GM12878 (cell line): ENCODE results near the gene KIF6. TPM values are rescaled to one million over a fixed set of nuclear protein-coding genes. Genes with fewer than 3 reads are reported as not detected.

Source experiments
- ATAC-seq: fragments of 200-7000 bp; cut with Tn5 transposase; 3 replicates; pipeline ENCODE4 v1.9.1; 2020; ENCODE audit warnings: mild to moderate bottlenecking, moderate library complexity
- BruUV-seq: library from RNA; stranded (reverse); fragments of 400-500 nt; replicated peaks from 2 replicates; lab custom pipeline; 2021; lab: Mats Ljungman, UMichigan
- CTCF ChIA-PET: fragments of 300-600 bp; sonication (Branson Sonifier 250); formaldehyde crosslinking; extraction: SDS; loops from one replicate; lab custom pipeline; 2021; ENCODE audit warnings: inconsistent platforms; lab: Yijun Ruan, JAX
- POLR2A ChIA-PET: fragments of 350-600 bp; formaldehyde crosslinking; extraction: SDS; loops from one replicate; lab custom pipeline; 2021; ENCODE audit warnings: inconsistent platforms; lab: Charles Lee
- RAD21 ChIA-PET: fragments of 300-600 bp; sonication (Branson Sonifier 250); formaldehyde crosslinking; loops from one replicate; lab custom pipeline; 2023; ENCODE audit warnings: antibody characterized with exemption; ENCODE audit not compliant: unreplicated experiment; lab: Charles Lee
- SMC1A ChIA-PET: fragments of 300-600 bp; sonication (Branson Sonifier 250); formaldehyde crosslinking; loops from one replicate; lab custom pipeline; 2023; ENCODE audit not compliant: unreplicated experiment, uncharacterized antibody; lab: Charles Lee
- DNase-seq: peaks from one replicate; pipeline ENCODE4 v3.0.0-alpha.2; 2011; ENCODE audit warnings: low read depth, low spot score
- FAIRE-seq: peaks from 3 replicates; lab custom pipeline; 2011; peaks lifted over from hg19 to GRCh38; lab: Jason Lieb, UNC
- H2AFZ ChIP-seq: 2 replicates; pipeline ENCODE4 v1.6.0; 2011; ENCODE audit warnings: low read depth, low read length, control low read depth; ENCODE audit not compliant: control insufficient read depth
- H3K27ac ChIP-seq: 2 replicates; pipeline ENCODE4 v1.5.1; 2011; ENCODE audit warnings: control low read depth; ENCODE audit not compliant: control insufficient read depth, insufficient read depth
- H3K27me3 ChIP-seq, 2 experiments: replicated peaks in 1 of 2; 2 replicates each; pipeline versions ENCODE4 v1.6.0 to v1.6.1; 2011; ENCODE audit warnings: low read length in 1 of 2; ENCODE audit not compliant: control insufficient read depth in 2 of 2, insufficient read depth in 2 of 2
- H3K36me3 ChIP-seq, 2 experiments: 2 replicates each; pipeline ENCODE4 v1.5.1; 2011; ENCODE audit warnings: low read length in 1 of 2; ENCODE audit not compliant: control insufficient read depth in 2 of 2, insufficient read depth in 2 of 2
- H3K4me1 ChIP-seq: 2 replicates; pipeline ENCODE4 v1.6.1; 2011; ENCODE audit warnings: mild to moderate bottlenecking, low read length, moderate library complexity, mixed read lengths; ENCODE audit not compliant: control insufficient read depth, insufficient read depth
- H3K4me2 ChIP-seq: 2 replicates; pipeline ENCODE4 v1.6.0; 2011; ENCODE audit warnings: control low read depth; ENCODE audit not compliant: control insufficient read depth, insufficient read depth
- H3K4me3 ChIP-seq: fragments of 200-600 bp; sonication (generic); 2 replicates; pipeline ENCODE4 v1.5.1; 2016
- H3K79me2 ChIP-seq: 2 replicates; pipeline ENCODE4 v1.6.0; 2011; ENCODE audit warnings: low read length; ENCODE audit not compliant: control insufficient read depth, insufficient read depth
- H3K9ac ChIP-seq: 2 replicates; pipeline ENCODE4 v1.8.0; 2011; ENCODE audit warnings: low read length, control low read depth, mixed read lengths; ENCODE audit not compliant: control insufficient read depth, insufficient read depth
- H3K9me3 ChIP-seq: replicated peaks from 3 replicates; pipeline ENCODE4 v1.5.1; 2011; ENCODE audit warnings: mild to moderate bottlenecking, low read length; ENCODE audit not compliant: control insufficient read depth, insufficient read depth
- H4K20me1 ChIP-seq: 2 replicates; pipeline ENCODE4 v1.6.0; 2011; ENCODE audit not compliant: control insufficient read depth, insufficient read depth
- BCL3 ChIP-seq: IDR thresholded peaks from 2 replicates; pipeline ENCODE4 v1.6.1; 2011; ENCODE audit warnings: borderline replicate concordance, low read depth, mild to moderate bottlenecking, moderate library complexity, low read length; ENCODE audit not compliant: insufficient read depth, poor library complexity, severe bottlenecking
- CHD2 ChIP-seq: IDR thresholded peaks from 2 replicates; pipeline ENCODE4 v1.6.1; 2011; ENCODE audit warnings: low read depth, low read length, improper control_type of control experiment, borderline replicate concordance
- E2F8 ChIP-seq: fragments of 450-650 bp; IDR thresholded peaks from 2 replicates; pipeline ENCODE4 v1.6.1; 2018; ENCODE audit warnings: mild to moderate bottlenecking, low read depth, moderate library complexity; ENCODE audit not compliant: partially characterized antibody
- REST ChIP-seq: IDR thresholded peaks from 2 replicates; pipeline ENCODE4 v1.6.1; 2012; ENCODE audit warnings: mild to moderate bottlenecking, low read depth, low read length
- SPI1 ChIP-seq: IDR thresholded peaks from 2 replicates; pipeline ENCODE4 v1.6.1; 2011; ENCODE audit warnings: low read depth, mild to moderate bottlenecking, low read length, moderate library complexity, borderline replicate concordance; ENCODE audit not compliant: insufficient read depth
- TAF1 ChIP-seq: IDR thresholded peaks from 2 replicates; pipeline ENCODE4 v1.6.1; 2011; ENCODE audit warnings: mild to moderate bottlenecking, low read depth, low read length, borderline replicate concordance
- USF1 ChIP-seq: IDR thresholded peaks from 2 replicates; pipeline ENCODE4 v1.6.1; 2011; ENCODE audit warnings: borderline replicate concordance, low read depth, mild to moderate bottlenecking, moderate library complexity, mixed read lengths, low read length; ENCODE audit not compliant: insufficient read depth; ENCODE audit errors: extremely low read length
- ZBTB11 ChIP-seq: fragments of 450-650 bp; formaldehyde crosslinking; IDR thresholded peaks from 2 replicates; pipeline ENCODE4 v1.5.0; 2022; ENCODE audit warnings: mild to moderate bottlenecking, missing genetic modification characterization
- WGBS: methylation state at CpG from one replicate; pipeline ENCODE4 v1.1.6; 2016; ENCODE audit warnings: low lambda C conversion rate; ENCODE audit not compliant: insufficient replicate concordance, insufficient coverage; ENCODE audit errors: missing lambda C conversion rate; 5-methylcytosine and 5-hydroxymethylcytosine counted together
- in situ Hi-C: fragments of 300-500 bp; cut with MboI; formaldehyde crosslinking; loops from 9 replicates; pipeline ENCODE4 v1.14.3; 2018; ENCODE audit warnings: mixed read lengths
- intact Hi-C: fragments of 100-400 bp; cut with micrococcal nuclease; formaldehyde crosslinking; loops from one replicate; pipeline ENCODE4 v1.14.2; 2022; ENCODE audit not compliant: unreplicated experiment
- polyA plus RNA-seq, 11 experiments: library from polyadenylated mRNA; depleted of rRNA in 4 of 11; unstranded in 6 of 11; stranded (reverse) in 5 of 11; fragments of >200 nt; fragmentation: Nextera tagmentation in 4 of 11; fragmentation: Illumina TruSeq in 1 of 11; extraction: Ambion mirVana in 4 of 11; extraction: Trizol in 1 of 11; gene quantifications; 1 replicate in 1 of 11; 2 replicates in 10 of 11; pipeline versions ENCODE4 v1.2.1 to v1.2.3, GENCODE V29; 2011 to 2016; ENCODE audit warnings: inconsistent platforms in 2 of 11, missing spikeins in 2 of 11, low read depth in 1 of 11
- total RNA-seq, 4 experiments: library from RNA; depleted of rRNA in 3 of 4; stranded (reverse); fragments of >200 nt in 3 of 4; fragmentation: Illumina TruSeq in 1 of 4; extraction: Trizol in 1 of 4; gene quantifications; 2 replicates each; pipeline versions ENCODE4 v1.2.1 to v1.2.3, GENCODE V29; 2013 to 2021

KIF6 gene
- total and polyA plus RNA-seq, 10 of the 15 experiments (the other 5 are each of a cell fraction or from before 2014, with no cell fraction given), result 0.09 to 1.0 (median 0.28) TPM

- TF ChIP-seq REST (no peak), CHD2 (no peak), BCL3 (no peak), TAF1 (no peak)
Observed at GRCh38 chr6:39403304-39403703, 321.9 kb downstream of the KIF6 start (continued).

GRCh38 chr6:39402239-39402751 lies 322.9 kb downstream of the KIF6 start:
- 43% methylated on average over 7 of the region's 7 CpGs for WGBS
- ChIA-PET CTCF (no interaction called here), POLR2A (interaction anchor here (1.2 kb wide), 1 partner anchor 7 kb away, joined by 3 read pairs; no protein-coding TSS in a partner anchor)
- TF ChIP-seq E2F8 (no peak), ZBTB11 (CRISPR knock-in tag) (no peak), USF1 (no peak), SPI1 (no peak)

More at GRCh38 chr6:39402239-39402751, 322.9 kb downstream of the KIF6 start:
- DNase-seq, result no peak
- no peaks in the 10 kb centered on the region for H3K27me3 ChIP-seq
- H3K4me1 ChIP-seq, result no peaks in the 10 kb centered on the region
- FAIRE-seq, result no peak
- RAD21 ChIA-PET, result no interaction called here
- H4K20me1 ChIP-seq, result no peaks in the 10 kb centered on the region
- H3K4me2 ChIP-seq, result no peak overlapping the region
- H3K27ac ChIP-seq, result no peak overlapping the region
- intact Hi-C loops (no loop called here), in situ Hi-C loops (no loop called here)
- no peaks in the 10 kb centered on the region for H3K79me2 ChIP-seq
- no peaks in the 10 kb centered on the region for H3K9me3 ChIP-seq
- ATAC-seq, result no peak
- no peak overlapping the region for H3K9ac ChIP-seq
- no peak overlapping the region for H2AFZ ChIP-seq
- H3K4me3 ChIP-seq, result no peak overlapping the region
- BruUV-seq, result no TSS peak
- SMC1A ChIA-PET, result interaction anchor here (1.1 kb wide), 1 partner anchor 9 kb away, joined by 4 read pairs; no protein-coding TSS in a partner anchor
- H3K36me3 ChIP-seq, result no peaks in the 10 kb centered on the region
